GM19455 (cell line): Measurements from ENCODE around the gene DET1.
"Not testable (repeated sequence)": the region's sequence is repeated elsewhere in the genome, so short reads cannot be mapped to it uniquely, and the experiment has no call there.

Source experiments
- ATAC-seq: cut with Tn5 transposase; IDR thresholded peaks from one replicate; pipeline ENCODE4 v1.9.1; 2021; ENCODE audit not compliant: unreplicated experiment

The DET1 gene

GRCh38 chr15:88541111-88541510 is 5.4 kb downstream of the DET1 start:
- ATAC-seq: not testable (repeated sequence)

DNA sequence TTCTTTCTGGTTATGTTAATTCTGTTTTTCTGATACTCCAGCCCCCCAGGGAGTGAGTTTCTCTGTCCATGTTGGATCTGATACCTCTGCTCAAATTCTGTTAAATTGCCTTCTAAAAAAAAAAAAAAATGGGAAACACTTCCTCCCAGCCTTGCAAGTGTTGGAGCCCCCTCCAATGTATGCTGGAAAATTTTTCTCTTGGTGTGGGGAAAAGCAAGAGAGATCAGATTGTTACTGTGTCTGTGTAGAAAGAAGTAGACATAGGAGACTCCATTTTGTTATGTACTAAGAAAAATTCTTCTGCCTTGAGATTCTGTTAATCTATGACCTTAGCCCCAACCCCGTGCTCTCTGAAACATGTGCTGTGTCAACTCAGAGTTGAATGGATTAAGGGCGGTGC is 6.1 kb downstream of the DET1 start:
- ATAC-seq: not testable (repeated sequence)

DNA sequence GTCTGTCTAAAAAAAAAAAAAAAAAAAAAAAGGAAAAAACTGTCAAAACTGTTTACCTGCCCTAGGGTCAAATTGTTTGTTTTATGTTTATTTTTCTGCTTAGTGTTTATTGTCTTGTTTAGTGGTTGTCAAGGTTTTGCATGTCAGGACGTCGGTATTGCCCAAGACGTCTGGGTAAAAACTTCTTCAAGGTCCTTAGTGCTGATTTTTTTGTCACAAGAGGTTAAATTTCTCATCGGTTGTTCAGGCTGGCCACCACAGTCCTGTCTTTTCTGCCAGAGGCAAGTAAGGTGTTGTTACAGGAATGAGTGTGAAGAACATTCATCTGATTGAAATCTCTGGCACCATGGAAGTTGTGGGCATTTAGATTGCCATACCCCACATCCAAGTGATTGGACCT is 7.0 kb downstream of the DET1 start:
- no peak for ATAC-seq

DNA sequence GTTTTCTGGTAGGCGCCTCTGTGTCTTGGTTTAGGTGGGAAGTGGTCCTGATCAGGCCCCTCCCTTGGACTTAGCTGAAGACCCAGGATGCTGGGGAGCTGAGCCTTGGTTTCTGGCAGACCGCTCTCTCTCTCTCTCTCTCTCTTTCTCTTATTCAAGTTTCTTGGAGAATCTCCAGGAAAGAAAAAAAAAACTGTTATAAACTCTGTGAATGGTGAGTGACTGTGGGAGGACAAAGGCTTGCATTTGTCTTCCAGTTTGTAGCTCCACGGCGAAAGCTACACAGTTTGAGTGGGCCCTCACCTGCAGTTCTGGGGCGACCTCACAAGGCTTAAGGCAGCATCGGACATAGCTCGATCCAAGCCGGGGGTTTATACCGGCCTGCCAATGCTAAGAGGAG is 7.5 kb downstream of the DET1 start:
- ATAC-seq: no peak

DNA sequence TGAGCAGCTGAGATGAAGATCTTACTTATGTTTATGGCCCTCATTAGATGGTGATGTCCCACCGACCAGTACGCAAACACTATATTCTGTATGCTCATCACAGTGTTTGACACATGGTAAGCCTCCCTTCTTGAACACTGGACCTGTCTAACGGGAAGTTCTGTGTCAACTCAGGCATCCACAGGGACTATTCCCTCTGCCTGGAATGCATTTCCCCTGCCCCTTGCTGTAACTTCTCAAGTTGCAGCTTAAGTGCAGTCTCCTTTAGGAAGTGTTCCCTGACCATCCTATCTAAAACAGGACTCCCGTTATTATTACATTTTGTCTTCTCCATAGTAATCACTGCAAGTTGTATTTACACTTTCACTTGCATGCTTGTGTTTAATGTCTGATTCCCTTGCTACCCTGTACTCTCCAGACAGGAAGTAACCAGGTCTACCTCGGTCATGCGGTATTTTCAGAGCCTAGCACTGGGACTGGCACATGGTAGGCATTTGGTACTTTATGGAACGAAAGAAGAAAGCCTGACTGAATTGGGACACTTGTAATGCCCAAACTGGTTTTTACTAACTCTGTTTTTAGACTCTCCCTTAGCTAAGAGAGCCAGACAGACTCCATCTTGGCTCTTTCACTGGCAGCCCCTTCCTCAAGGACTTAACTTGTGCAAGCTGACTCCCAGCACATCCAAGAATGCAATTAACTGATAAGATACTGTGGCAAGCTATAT is 8.7 kb downstream of the DET1 start:
- no peak for ATAC-seq

- ATAC-seq: no peak
Measured at GRCh38 chr15:88535607-88536313, 10.7 kb downstream of the DET1 start.

DNA sequence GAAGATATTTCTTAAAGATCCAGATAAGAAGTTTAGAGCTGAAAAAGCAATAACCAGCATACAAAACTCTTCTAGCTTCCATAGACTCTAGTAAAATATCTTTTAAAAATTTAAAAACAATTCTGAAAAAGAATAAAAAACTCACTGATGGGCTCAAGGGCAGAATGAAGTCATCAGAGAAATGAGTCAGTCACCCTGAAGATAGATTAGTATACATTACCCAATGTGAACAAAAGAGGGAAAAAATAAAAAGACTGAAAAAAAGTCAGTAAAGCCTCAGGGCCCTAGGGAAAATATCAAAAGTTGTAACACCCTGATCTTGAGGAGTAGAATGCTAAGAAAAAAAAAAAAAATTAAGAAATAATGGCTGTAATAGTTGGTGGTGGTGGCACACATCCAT is 11.4 kb downstream of the DET1 start:
- no peak for ATAC-seq

GRCh38 chr15:88533376-88533775 is 13.1 kb downstream of the DET1 start:
- ATAC-seq: no peak

DNA sequence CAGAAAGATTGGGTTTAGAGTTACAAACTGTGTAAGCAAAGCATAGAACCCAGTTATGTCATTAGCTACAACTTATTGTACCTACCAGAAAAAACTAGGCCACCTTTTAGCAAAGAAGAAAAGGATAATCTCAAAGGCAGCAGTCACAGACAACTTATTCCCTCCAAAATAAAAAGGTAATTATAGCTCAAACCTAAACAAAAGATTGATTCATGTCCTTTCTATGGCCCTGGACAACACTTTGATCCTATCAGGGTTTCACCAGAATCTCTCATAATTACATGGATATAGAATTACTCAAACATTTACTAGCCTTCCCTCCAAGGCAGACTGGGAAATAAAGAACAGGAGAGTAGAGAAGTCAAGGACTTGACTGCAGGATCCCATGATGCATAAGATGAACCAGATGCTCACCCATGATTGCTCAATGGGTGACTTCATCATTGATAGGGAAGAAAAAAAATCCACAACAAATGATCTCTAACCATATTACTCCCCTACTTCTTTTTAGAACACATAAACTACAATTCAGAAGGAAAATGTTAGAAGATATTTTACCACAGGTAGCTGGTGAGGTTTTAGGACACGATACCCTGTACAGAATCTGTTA is 17.4 kb downstream of the DET1 start:
- ATAC-seq: no peak

DNA sequence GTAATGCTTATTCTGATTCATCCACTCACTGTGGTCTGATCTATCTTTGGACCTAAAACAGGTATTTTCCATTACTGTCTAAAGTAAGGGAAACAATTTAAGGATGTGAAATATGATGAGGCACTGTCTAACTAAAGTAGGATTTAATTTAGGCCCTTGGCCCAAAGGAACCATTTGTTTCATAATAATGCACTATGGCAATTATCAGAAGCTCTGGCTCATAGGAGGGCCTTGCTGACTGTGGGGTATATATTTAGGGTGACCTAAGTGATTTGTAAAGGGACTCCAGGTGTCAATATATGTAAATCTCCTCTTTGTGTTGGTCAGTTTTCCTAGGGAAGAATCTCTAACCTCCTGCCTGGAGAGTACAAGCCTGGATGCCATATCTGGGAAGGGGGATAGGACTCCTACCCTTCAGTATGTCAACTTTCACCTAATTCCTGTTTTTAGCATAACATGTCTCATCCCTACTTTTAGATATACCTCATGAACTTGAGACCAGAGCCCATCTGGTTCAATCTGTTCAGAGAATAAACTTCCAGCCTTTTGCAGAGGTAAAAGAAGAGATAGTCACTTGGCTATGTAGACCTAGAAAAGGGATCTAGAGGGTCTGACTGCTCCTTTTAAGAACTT is 20.1 kb downstream of the DET1 start:
- ATAC-seq: no peak

DNA sequence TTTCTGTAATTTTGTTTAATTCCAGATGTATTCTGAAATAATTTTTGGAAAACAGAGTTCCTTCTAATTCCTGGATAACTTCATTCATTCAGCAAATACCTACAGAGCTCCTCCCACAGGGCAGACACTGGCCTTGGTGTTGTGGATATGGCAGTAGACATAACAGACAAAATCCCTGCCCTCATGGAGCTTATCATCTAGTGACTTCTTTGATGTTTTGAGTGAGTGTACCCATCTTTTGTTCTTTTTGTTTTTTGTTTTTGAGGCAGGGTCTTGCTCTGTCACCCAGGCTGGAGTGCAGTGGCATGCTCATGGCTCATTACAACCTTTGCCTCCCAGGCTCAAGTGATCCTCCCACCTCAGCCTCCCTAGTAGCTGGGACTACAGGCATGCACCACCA is 21.1 kb downstream of the DET1 start:
- ATAC-seq: no peak

DNA sequence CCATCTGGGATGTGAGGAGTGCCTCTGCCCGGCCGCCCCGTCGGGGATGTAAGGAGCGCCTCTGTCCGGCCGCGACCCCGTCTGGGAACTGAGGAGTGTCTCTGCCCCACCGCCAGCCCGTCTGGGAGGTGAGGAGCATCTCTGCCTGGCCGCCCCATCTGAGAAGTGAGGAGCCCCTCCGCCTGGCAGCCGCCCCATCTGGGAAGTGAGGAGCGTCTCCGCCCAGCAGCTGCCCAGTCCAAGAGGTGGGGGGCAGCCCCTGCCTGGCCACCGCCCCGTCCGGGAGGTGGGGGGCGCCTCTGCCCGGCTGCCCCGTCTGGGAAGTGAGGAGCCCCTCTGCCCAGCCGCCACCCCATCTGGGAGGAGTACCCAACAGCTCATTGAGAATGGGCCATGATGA is 22.4 kb downstream of the DET1 start:
- ATAC-seq: not testable (repeated sequence)

DNA sequence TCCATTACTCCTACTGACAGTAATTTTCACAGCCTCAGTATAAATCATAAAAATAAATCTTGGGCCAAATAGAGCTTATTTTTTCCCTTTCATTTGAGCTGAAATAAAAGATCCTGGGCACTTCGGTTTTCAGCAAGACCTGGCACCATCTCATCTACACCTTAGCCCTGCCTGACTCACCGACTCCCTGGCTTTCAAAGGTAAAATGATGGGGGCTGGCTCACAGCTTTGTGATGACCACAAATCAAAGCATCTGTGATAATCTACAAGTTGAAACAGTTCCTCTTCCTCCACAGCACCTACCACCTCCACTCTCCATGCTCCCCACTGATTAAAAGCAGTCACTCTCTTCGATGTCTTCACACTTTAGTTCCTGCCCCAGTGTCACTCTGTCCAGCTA is 27.6 kb downstream of the DET1 start:
- no peak for ATAC-seq

- ATAC-seq: no peak
Measured at GRCh38 chr15:88513195-88513594, 33.3 kb downstream of the DET1 start.

GRCh38 chr15:88512601-88513000 is 33.9 kb downstream of the DET1 start:
- no peak for ATAC-seq

GRCh38 chr15:88512078-88512477 is 34.4 kb downstream of the DET1 start:
- ATAC-seq: no peak

DNA sequence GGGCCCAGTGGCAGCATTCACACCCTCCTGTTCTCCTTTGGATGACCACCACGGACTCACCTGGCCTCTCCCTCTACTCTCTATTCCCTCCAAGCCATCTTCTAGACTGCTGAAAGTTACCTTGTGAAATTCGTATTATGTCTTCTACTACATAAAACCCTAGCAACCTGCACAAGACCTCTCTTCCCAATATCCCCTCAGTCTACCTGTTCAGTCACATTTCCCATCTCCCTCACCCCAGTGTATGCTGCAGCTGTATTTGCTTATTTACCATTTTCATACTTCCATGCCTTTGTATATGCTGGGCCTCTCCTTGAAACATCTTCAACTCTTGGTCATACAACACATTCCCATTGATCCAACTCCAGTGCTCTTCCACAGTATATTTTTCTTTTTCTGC is 35.3 kb downstream of the DET1 start:
- no peak for ATAC-seq

DNA sequence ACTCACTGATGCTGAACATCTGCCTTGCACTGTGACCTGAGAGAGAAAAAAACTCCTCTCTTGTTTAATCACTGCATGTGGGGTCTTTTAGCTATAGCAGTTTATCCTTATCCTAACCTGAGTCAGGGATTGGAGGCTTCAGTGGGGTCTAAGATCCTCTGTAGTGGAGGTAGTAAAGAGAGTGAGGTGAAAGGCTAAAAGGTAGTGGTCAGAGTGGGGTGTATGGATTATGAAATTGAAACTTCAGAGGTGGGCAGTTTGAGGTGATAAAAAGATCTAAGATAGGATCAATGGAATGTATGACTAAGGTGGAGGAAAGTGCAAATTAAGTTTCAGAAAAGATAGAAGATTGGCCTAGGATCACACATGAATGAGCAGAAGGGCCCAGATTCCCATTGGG is 36.5 kb downstream of the DET1 start:
- no peak for ATAC-seq

- ATAC-seq: no peak
Measured at GRCh38 chr15:88509321-88509720, 37.2 kb downstream of the DET1 start.

GRCh38 chr15:88506628-88507027 is 39.9 kb downstream of the DET1 start:
- no peak for ATAC-seq

DNA sequence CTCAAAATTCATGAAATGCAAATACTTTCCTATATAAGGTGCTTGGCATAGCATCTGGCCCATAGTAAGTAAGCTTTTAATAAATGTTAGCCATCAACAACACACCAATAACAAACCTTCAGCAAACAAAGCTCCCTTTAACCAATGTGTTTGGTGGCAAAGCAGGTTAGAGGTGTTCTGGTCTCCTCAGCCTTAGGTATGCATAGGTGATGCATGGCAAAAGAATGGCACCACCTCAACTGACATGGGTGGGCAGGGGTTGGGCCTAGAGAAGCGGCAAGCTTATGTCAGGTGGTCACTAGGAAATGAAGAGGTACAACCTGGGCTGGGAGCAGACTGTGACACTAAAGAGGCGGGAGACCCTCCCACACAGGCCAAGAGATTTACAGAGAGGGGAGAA is 40.8 kb downstream of the DET1 start:
- no peak for ATAC-seq

DNA sequence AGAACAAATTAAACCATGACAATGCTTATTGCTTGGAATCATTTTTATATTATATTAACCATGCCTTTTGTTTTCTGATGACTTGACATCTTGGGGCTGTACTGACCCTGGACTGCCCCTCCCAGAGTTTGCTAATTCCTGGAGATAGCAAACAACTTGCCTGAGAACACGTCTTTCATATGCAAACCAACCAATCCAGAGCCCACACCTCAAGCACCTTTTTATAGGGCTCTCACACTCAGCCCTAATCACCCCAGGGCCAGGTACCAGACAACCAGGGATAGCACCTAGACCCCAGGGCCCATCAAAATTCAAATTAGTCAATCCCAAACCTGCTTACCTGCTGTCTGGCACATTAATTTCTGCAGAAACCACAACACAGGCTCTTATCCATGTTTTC is 42.0 kb downstream of the DET1 start:
- no peak for ATAC-seq
